Panc1 (cell line): ENCODE measurements around the gene EXOSC3. TPM values are rescaled to one million over a fixed set of nuclear protein-coding genes. Genes with fewer than 3 reads are reported as not detected.
"Not testable (repeated sequence)": the region's sequence is repeated elsewhere in the genome, so short reads cannot be mapped to it uniquely, and the experiment has no call there.

Source experiments
- ATAC-seq: fragments of 200-7000 bp; cut with Tn5 transposase; 2 replicates; pipeline ENCODE4 v1.9.1; 2020; ENCODE audit warnings: mild to moderate bottlenecking, moderate library complexity
- BruUV-seq: library from RNA; stranded (reverse); fragments of 400-500 nt; replicated peaks from 2 replicates; lab custom pipeline; 2021; lab: Mats Ljungman, UMichigan
- CTCF ChIA-PET: fragments of 300-600 bp; sonication (Branson Sonifier 250); formaldehyde crosslinking; loops from one replicate; lab custom pipeline; 2022; ENCODE audit warnings: antibody characterized with exemption; lab: Charles Lee
- POLR2A ChIA-PET: fragments of 300-600 bp; sonication (Branson Sonifier 250); formaldehyde crosslinking; loops from one replicate; lab custom pipeline; 2022; ENCODE audit warnings: antibody characterized with exemption; lab: Charles Lee
- DNase-seq: peaks from one replicate; pipeline ENCODE4 v3.0.0-alpha.2; 2010; ENCODE audit warnings: low read depth, low spot score
- H3K27ac ChIP-seq: 2 replicates; pipeline ENCODE4 v1.5.1; 2011; ENCODE audit warnings: mild to moderate bottlenecking, low read length, inconsistent platforms
- H3K27me3 ChIP-seq: fragments of 200-500 bp; sonication (Bioruptor generic); 2 replicates; pipeline ENCODE4 v1.6.0; 2014; ENCODE audit warnings: low read length, inconsistent platforms; ENCODE audit not compliant: control insufficient read depth, insufficient read depth
- H3K36me3 ChIP-seq: fragments of 200-500 bp; sonication (Bioruptor generic); 2 replicates; pipeline ENCODE4 v1.5.1; 2014; ENCODE audit warnings: inconsistent platforms, mild to moderate bottlenecking, low read length, moderate library complexity; ENCODE audit not compliant: control insufficient read depth, insufficient read depth
- H3K4me1 ChIP-seq: 2 replicates; pipeline ENCODE4 v1.5.1; 2011; ENCODE audit warnings: inconsistent platforms, mild to moderate bottlenecking, low read length, moderate library complexity; ENCODE audit not compliant: control insufficient read depth, insufficient read depth
- H3K4me3 ChIP-seq, 2 experiments: 2 replicates each; pipeline ENCODE4 v1.5.1; 2011 to 2012; ENCODE audit warnings: low read depth in 2 of 2, low read length in 2 of 2, mild to moderate bottlenecking in 2 of 2, inconsistent platforms in 1 of 2, moderate library complexity in 1 of 2
- H3K9me3 ChIP-seq: fragments of 200-500 bp; sonication (Bioruptor generic); 2 replicates; pipeline ENCODE4 v1.5.1; 2014; ENCODE audit warnings: low read depth, mild to moderate bottlenecking, inconsistent platforms, low read length, moderate library complexity; ENCODE audit not compliant: control insufficient read depth, insufficient read depth
- CTCF ChIP-seq: fragments of 450-650 bp; IDR thresholded peaks from 2 replicates; pipeline ENCODE4 v1.5.1; 2017; ENCODE audit warnings: mild to moderate bottlenecking
- POLR2AphosphoS5 ChIP-seq: IDR thresholded peaks from 2 replicates; pipeline ENCODE4 v1.6.1; 2012; ENCODE audit warnings: mild to moderate bottlenecking, low read depth, low read length, moderate library complexity
- REST ChIP-seq, 2 experiments: IDR thresholded peaks; 2 replicates each; pipeline ENCODE4 v1.6.1; 2011 to 2012; ENCODE audit warnings: low read depth in 2 of 2, control low read depth in 1 of 2, low read length in 1 of 2, mild to moderate bottlenecking in 1 of 2, moderate library complexity in 1 of 2; ENCODE audit not compliant: insufficient read depth in 1 of 2
- SIN3A ChIP-seq: IDR thresholded peaks from 2 replicates; pipeline ENCODE4 v1.6.1; 2012; ENCODE audit warnings: low read depth, mild to moderate bottlenecking, low read length, moderate library complexity, borderline replicate concordance; ENCODE audit not compliant: insufficient read depth
- TCF7L2 ChIP-seq: IDR thresholded peaks from 2 replicates; pipeline ENCODE4 v1.6.1; 2011; ENCODE audit warnings: mild to moderate bottlenecking, low read depth, low read length, inconsistent platforms
- in situ Hi-C: cut with HindIII; loops from 2 replicates; pipeline ENCODE4 v1.10.0; 2016; ENCODE audit warnings: low sequenced_read_pairs, low pct_unique_long_range_greater_than_20kb
- intact Hi-C: fragments of 100-400 bp; cut with micrococcal nuclease; formaldehyde crosslinking; loops from one replicate; pipeline ENCODE4 v1.10.0; 2022; ENCODE audit not compliant: unreplicated experiment
- total RNA-seq: library from RNA; stranded (reverse); gene quantifications from one replicate; pipeline ENCODE4 v1.2.1, GENCODE V29; 2021; ENCODE audit not compliant: unreplicated experiment

EXOSC3 gene
- total RNA-seq, 1 experiment from 2014 or later: 45.3 TPM

GRCh38 chr9:37812773-37813379 is 28.0 kb upstream of the EXOSC3 start:
- TF ChIP-seq POLR2AphosphoS5 (no peak), SIN3A (no peak), TCF7L2 (no peak), CTCF (no peak), REST (IDR thresholded peaks at IDR 0.05; ENCODE audit: insufficient read depth in 1 of 2, low read depth in 2 of 2, low read length in 1 of 2) (no peak)
- Histone ChIP-seq H3K27ac (no peak overlapping the region), H3K4me1 (no peaks in the 10 kb centered on the region), H3K9me3 (no peaks in the 10 kb centered on the region), H3K4me3 (no peak overlapping the region), H3K27me3 (no peaks in the 10 kb centered on the region), H3K36me3 (no peaks in the 10 kb centered on the region; the same call in 1 of the 2 replicates)
- intact Hi-C loops: no loop called here
- in situ Hi-C loops: no loop called here
- BruUV-seq: no TSS peak
- CTCF ChIA-PET: interaction anchor here (0.6 kb wide), 1 partner anchor 49 kb away, joined by 7 read pairs; no protein-coding TSS in a partner anchor
- POLR2A ChIA-PET: no interaction called here
- no peak for ATAC-seq
- DNase-seq: no peak

- Histone ChIP-seq H3K27me3 (no peaks in the 10 kb centered on the region), H3K4me1 (no peaks in the 10 kb centered on the region), H3K9me3 (no peaks in the 10 kb centered on the region), H3K4me3 (no peak overlapping the region), H3K27ac (no peak overlapping the region), H3K36me3 (no peaks in the 10 kb centered on the region; the same call in 1 of the 2 replicates)
- POLR2A ChIA-PET: interaction anchor here (0.7 kb wide), 2 partner anchors 42 to 401 kb away, joined by 4 to 11 read pairs; no protein-coding TSS in a partner anchor
- CTCF ChIA-PET: no interaction called here
- in situ Hi-C loops: no loop called here
- ATAC-seq (no peak), DNase-seq (no peak)
- TSS peak; percentile 57 for BruUV-seq
- intact Hi-C loops: no loop called here
- no peak for TF ChIP-seq SIN3A
- TF ChIP-seq TCF7L2: no peak
- no peak for TF ChIP-seq CTCF
- TF ChIP-seq REST (IDR thresholded peaks at IDR 0.05; ENCODE audit: insufficient read depth in 1 of 2, low read depth in 2 of 2, low read length in 1 of 2): no peak
- TF ChIP-seq POLR2AphosphoS5: no peak
Observed at GRCh38 chr9:37811906-37812476, 27.1 kb upstream of the EXOSC3 start.

GRCh38 chr9:37809676-37810075 is 24.8 kb upstream of the EXOSC3 start:
- H3K27me3 ChIP-seq, intact Hi-C loops, H3K4me3 ChIP-seq, in situ Hi-C loops, ATAC-seq, H3K36me3 ChIP-seq, DNase-seq, POLR2A ChIA-PET, BruUV-seq, H3K27ac ChIP-seq, H3K9me3 ChIP-seq, H3K4me1 ChIP-seq: not testable (repeated sequence)
- CTCF ChIA-PET: interaction anchor here (0.6 kb wide), 1 partner anchor 46 kb away, joined by 6 read pairs; no protein-coding TSS in a partner anchor
